Measurements from ENCODE around the gene SMG7.

Gene SMG7

DNA sequence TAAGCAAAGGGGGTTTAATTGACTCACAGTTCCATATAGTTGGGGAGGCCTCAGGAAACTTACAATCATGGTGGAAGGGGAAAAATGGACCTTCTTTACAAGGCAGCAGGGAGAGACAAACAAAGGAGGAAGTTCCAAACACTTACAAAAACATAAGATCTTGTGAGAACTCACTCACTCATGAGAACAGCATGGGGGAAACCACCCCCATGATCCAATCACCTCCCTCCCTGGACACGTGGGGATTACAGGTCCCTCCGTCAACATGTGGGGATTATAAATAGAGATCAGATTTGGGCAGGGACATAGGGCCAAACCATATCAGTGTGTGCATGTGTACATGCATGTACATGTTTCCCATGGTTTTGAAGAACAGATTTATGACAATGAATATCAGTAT, 5.5 kb upstream of the SMG7 start:
- H3K4me3 ChIP-seq (ENCODE audit: low read length): no peak overlapping the region
- DNase-seq (ENCODE audit: low read depth): no peak
- TF ChIP-seq, protein P1, sequence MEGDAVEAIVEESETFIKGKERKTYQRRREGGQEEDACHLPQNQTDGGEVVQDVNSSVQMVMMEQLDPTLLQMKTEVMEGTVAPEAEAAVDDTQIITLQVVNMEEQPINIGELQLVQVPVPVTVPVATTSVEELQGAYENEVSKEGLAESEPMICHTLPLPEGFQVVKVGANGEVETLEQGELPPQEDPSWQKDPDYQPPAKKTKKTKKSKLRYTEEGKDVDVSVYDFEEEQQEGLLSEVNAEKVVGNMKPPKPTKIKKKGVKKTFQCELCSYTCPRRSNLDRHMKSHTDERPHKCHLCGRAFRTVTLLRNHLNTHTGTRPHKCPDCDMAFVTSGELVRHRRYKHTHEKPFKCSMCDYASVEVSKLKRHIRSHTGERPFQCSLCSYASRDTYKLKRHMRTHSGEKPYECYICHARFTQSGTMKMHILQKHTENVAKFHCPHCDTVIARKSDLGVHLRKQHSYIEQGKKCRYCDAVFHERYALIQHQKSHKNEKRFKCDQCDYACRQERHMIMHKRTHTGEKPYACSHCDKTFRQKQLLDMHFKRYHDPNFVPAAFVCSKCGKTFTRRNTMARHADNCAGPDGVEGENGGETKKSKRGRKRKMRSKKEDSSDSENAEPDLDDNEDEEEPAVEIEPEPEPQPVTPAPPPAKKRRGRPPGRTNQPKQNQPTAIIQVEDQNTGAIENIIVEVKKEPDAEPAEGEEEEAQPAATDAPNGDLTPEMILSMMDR (conservative IDR thresholded peaks at IDR 0.05; ENCODE audit: low read depth, low read length): no peak

DNA sequence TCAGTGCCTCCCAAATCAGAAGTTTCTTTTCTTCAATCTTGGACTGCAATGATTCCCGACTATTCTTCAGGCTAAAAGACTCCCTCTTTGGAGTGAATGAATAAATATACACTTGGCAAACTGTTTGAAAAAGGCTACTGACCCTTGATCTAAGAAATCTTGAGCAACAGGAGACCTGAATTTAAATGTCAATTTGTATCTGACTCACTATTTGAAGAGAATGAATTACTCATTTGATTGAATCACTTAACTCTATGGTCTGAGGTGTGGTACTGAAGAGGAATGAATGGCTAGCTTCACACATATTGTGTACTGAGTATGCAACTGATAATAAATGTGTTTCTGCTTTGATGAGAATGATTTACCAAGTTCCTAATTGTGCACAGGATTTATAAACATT, 4.6 kb upstream of the SMG7 start:
- TF ChIP-seq, protein P1 (conservative IDR thresholded peaks at IDR 0.05; ENCODE audit: low read depth, low read length): no peak
- no peak overlapping the region for H3K4me3 ChIP-seq (ENCODE audit: low read length)
- DNase-seq (ENCODE audit: low read depth): no peak

DNA sequence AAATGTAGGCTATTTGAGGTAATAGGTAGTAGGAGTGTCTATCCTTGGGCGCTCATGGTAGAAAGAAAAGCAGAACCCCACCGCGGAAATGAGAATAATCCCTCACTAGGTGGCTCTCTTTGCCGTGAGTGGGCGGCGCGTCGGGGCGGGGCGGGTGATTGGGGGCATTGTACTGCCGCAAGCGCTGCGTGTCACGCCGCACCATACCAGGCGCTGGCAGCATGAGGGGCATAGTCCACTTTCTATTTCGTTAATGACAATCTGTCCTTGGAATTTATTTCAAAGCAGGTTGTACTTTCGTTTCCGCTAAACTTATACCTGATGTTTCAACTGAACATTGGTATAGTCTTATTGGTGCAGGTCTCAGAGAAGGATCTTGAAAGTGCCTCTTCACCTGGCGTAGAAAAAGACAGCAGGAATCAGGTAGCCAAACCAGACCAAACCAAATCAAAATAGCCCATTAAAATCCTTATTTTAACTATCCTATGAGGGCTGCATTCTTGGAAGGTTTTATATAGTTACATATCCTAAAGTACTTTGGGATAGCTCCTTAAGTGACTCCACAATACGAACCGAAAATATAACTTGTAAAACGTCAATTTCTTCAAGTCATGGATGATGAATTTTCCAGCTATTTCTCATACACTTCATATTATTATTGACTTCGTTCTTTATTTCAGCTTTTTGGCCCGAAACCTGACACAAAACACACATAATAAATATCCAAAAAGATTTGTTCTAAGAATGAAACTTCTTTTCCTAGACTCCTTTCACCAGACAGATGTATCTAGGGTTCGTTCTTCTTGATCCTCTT, 1.9 kb upstream of the SMG7 start:
- TF ChIP-seq, protein P1 (conservative IDR thresholded peaks at IDR 0.05; ENCODE audit: low read depth, low read length): peak; percentile 45
- peak overlapping the region; percentile 84 for H3K4me3 ChIP-seq (ENCODE audit: low read length)
- DNase-seq (ENCODE audit: low read depth): peak; percentile 22

DNA sequence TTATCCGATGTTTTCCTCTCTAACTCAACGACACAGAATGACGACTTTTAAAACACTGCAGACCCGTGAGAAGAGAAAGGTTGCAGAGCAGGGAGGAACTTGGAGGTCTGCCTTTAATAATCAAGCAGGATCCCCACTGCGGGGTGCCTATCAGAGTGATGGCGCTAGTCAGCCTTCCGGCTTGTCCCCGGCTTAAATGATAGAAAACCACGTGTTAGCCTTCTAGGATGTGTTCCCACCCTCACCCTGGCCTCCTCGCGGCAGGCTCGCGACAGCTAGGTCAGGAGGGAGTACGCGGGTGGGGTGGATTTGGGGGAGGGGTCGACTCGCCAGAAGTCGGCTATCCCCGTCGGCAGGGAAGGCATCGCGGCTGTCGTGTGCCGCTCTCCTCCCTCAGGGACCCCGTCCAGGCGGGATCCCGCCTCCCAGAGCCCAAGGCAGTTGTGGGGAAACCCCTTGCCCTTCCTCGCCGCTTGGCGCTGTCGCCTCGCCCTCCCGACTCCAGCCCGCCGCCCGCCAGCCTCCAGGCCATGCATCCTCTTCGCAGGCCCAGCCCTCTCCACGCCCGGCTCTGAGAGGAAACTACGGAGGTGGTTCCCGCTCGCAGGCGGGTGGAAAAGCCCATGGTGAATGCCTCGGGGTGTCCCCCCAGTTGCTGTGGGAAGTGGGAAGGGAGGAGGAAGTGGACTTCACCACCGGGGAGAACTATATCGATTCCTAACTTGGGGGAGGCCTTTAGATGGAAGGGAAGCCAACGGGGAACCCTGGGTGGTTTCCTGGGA, 1.1 kb upstream of the SMG7 start:
- H3K4me3 ChIP-seq (ENCODE audit: low read length): peak overlapping the region; percentile 84
- TF ChIP-seq, protein P1 (conservative IDR thresholded peaks at IDR 0.05; ENCODE audit: low read depth, low read length): peak; percentile 2
- peak; percentile 42 for DNase-seq (ENCODE audit: low read depth)

DNA sequence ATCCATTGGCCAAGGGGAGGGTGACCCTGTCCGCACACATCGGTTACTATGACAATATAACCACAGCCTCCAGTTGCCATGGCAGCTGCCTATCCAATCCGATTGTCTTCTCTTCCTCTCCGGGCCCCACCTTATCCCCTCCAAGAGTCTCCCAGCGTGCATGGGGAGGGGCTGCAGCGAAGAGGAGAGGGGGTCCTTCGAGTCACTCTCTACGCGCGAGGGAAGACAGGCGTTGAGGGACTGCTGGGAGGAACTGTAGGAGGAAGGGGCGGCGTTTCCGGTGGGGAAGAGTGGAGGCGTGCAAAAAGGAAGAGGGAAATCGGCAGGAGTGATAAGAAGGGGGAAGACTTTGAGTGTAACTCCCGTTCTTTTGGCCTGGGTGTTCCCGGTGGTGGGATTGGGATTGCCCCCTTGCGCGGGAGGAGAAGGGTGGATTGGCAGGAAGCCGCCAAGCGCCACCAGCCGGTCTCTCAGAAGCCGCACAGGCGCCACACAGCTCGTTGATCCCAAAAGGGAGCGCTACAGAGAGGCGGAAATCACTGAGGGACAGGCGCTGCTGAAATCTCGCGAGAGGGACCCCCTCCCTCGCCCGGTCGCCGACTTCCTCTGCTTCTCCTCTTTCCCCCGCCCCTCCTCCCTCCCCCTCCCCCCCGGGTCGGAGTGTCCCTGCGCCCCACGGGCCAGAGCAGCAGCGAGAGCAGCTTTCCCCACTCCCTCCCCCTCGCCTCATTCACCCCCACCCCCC, 384 bp upstream of the SMG7 start:
- TF ChIP-seq, protein P1 (conservative IDR thresholded peaks at IDR 0.05; ENCODE audit: low read depth, low read length): peak; percentile 13
- peak; percentile 91 for DNase-seq (ENCODE audit: low read depth)

DNA sequence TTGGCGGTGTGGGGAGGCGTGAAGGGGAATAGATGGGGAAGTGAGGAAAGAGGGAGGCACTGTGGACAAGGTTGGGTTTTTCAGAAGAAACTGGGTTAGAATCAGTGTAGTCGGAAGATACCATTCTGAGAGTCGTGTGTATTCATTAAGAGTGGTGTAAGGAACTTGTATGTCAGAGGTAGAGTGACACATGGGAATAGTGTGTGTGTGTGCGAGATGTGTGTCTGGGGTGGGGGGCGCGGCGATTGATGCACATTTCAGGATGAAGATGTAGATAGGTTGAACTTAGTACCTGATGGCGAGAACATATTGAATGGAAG, 878 bp downstream of the SMG7 start:
- no peak for DNase-seq (ENCODE audit: low read depth)
- TF ChIP-seq, protein P1 (conservative IDR thresholded peaks at IDR 0.05; ENCODE audit: low read depth, low read length): no peak
- H3K4me3 ChIP-seq (ENCODE audit: low read length): peak overlapping the region; percentile 84

More for the DNA sequence above, 384 bp upstream of the SMG7 start:
- peak overlapping the region; percentile 84 for H3K4me3 ChIP-seq (ENCODE audit: low read length)
